ENCODE measurements around the gene NUBPL.
"Not testable (repeated sequence)": the region's sequence is repeated elsewhere in the genome, so short reads cannot be mapped to it uniquely, and the experiment has no call there.

GRCh38 chr14:31620898-31621297 is 59.7 kb downstream of the NUBPL start:
- not testable (repeated sequence) for TF ChIP-seq CTCF, POLR2A (IDR thresholded peaks at IDR 0.05)

All from Peyer's patch (tissue), 4 donors.